ENCODE results near the gene COPS6.

DNA sequence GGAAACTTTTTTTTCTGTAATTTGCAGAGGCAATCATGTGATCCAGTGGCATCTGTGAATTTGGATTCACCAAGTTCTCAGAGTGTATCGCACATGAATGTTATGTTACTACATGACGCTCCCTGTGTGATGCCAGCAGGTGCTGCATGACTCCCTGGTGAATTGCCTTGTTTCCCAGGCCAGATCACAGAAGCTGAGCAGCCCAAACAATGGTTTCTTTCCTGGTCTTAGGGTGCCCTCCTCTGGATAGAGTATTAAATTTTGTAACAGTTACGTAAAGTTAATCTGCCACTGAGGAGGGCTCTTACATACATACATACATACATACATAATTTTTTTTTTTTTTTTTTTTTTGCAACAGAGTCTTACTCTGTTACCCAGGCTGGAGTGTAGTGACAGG is 35.6 kb upstream of the COPS6 start:
- TF ChIP-seq FOXM1 (IDR thresholded peaks at IDR 0.05; ENCODE audit: borderline replicate concordance) = no peak
- TF ChIP-seq SP1 (IDR thresholded peaks at IDR 0.05) = no peak
- no peak for TF ChIP-seq ZNF384 (IDR thresholded peaks at IDR 0.05)
- no peak for TF ChIP-seq BHLHE40 (IDR thresholded peaks at IDR 0.05; ENCODE audit: borderline replicate concordance)
- TF ChIP-seq ARNT (IDR thresholded peaks at IDR 0.05) = no peak
- no peak for TF ChIP-seq TARDBP (IDR thresholded peaks at IDR 0.05)
- no peak for TF ChIP-seq SUZ12 (IDR thresholded peaks at IDR 0.05)
- TF ChIP-seq, protein P1, sequence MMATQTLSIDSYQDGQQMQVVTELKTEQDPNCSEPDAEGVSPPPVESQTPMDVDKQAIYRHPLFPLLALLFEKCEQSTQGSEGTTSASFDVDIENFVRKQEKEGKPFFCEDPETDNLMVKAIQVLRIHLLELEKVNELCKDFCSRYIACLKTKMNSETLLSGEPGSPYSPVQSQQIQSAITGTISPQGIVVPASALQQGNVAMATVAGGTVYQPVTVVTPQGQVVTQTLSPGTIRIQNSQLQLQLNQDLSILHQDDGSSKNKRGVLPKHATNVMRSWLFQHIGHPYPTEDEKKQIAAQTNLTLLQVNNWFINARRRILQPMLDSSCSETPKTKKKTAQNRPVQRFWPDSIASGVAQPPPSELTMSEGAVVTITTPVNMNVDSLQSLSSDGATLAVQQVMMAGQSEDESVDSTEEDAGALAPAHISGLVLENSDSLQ (IDR thresholded peaks at IDR 0.05) = no peak

Measured in HEK293T (cell line).